AG04449 (cell line): ENCODE measurements around the gene BOLA3.
"Not testable (repeated sequence)": the region's sequence is repeated elsewhere in the genome, so short reads cannot be mapped to it uniquely, and the experiment has no call there.

ENCODE experiments used
- CTCF ChIA-PET: fragments of 350-600 bp; formaldehyde crosslinking; extraction: SDS; loops from one replicate; lab custom pipeline; 2021; ENCODE audit warnings: antibody characterized with exemption; lab: Yijun Ruan, JAX
- POLR2A ChIA-PET: fragments of 400-600, 350-600 bp; formaldehyde crosslinking; extraction: SDS; loops from one replicate; lab custom pipeline; 2020; ENCODE audit warnings: antibody characterized with exemption, inconsistent platforms; lab: Yijun Ruan, JAX
- DNase-seq: peaks from one replicate; pipeline ENCODE4 v3.0.0-alpha.2; 2010; ENCODE audit warnings: low read depth, low spot score
- H3K4me3 ChIP-seq: 2 replicates; pipeline ENCODE4 v1.5.1; 2011; ENCODE audit warnings: low read depth, mild to moderate bottlenecking, control low read depth, low read length
- CTCF ChIP-seq: IDR thresholded peaks from one replicate; pipeline ENCODE4 v1.5.1; 2011; ENCODE audit warnings: mild to moderate bottlenecking, moderate library complexity, low read length, control low read depth, inconsistent platforms; ENCODE audit not compliant: insufficient read depth; ENCODE audit errors: missing control alignments

The BOLA3 gene

GRCh38 chr2:74093840-74094239, 53.9 kb downstream of the BOLA3 start:
- DNase-seq, result no peak
- TF ChIP-seq CTCF, result no peak
- ChIA-PET CTCF (no interaction called here), POLR2A (no interaction called here)
- no peak overlapping the region for H3K4me3 ChIP-seq

GRCh38 chr2:74093426-74093825, 54.3 kb downstream of the BOLA3 start:
- DNase-seq, result no peak
- ChIA-PET CTCF (no interaction called here), POLR2A (no interaction called here)
- H3K4me3 ChIP-seq, result no peak overlapping the region
- no peak for TF ChIP-seq CTCF

- CTCF ChIA-PET, result interaction anchor here (1.4 kb wide), 1 partner anchor 268 kb away, joined by 5 read pairs; no protein-coding TSS in a partner anchor
- TF ChIP-seq CTCF, result no peak
- POLR2A ChIA-PET, result no interaction called here
- no peak overlapping the region for H3K4me3 ChIP-seq
- DNase-seq, result no peak
Observed at GRCh38 chr2:74092275-74092674, 55.4 kb downstream of the BOLA3 start.

- H3K4me3 ChIP-seq, result no peak overlapping the region
- ChIA-PET POLR2A (no interaction called here), CTCF (interaction anchor here (1.4 kb wide), 1 partner anchor 267 kb away, joined by 5 read pairs; no protein-coding TSS in a partner anchor)
- TF ChIP-seq CTCF, result no peak
- DNase-seq, result no peak
Observed at GRCh38 chr2:74091391-74091790, 56.3 kb downstream of the BOLA3 start.

- POLR2A ChIA-PET, result no interaction called here
- no peak for DNase-seq
- CTCF ChIA-PET, result interaction anchor here (1.4 kb wide), 1 partner anchor 12 kb away, joined by 3 read pairs; no protein-coding TSS in a partner anchor
- H3K4me3 ChIP-seq, result no peak overlapping the region
- no peak for TF ChIP-seq CTCF
Observed at GRCh38 chr2:74089816-74090745, 57.6 kb downstream of the BOLA3 start.

GRCh38 chr2:74088676-74089075, 59.0 kb downstream of the BOLA3 start:
- DNase-seq, H3K4me3 ChIP-seq, POLR2A ChIA-PET: not testable (repeated sequence)
- CTCF ChIA-PET, result interaction anchor here (0.7 to 1.4 kb wide), 2 partner anchors 9 to 11 kb away, joined by 3 to 4 read pairs; no protein-coding TSS in a partner anchor

GRCh38 chr2:74087696-74088095, 60.0 kb downstream of the BOLA3 start:
- DNase-seq, result no peak
- ChIA-PET POLR2A (no interaction called here), CTCF (no interaction called here)
- TF ChIP-seq CTCF, result no peak
- H3K4me3 ChIP-seq, result no peak overlapping the region
